A673 (cell line): ENCODE data around the gene CLEC4C.

Source experiments
- CTCF ChIP-seq: fragments of 300-800, 200-600 bp; sonication (generic); conservative IDR thresholded peaks from 2 replicates; pipeline ENCODE4 v1.5.1; 2017; ENCODE audit warnings: low read depth, mild to moderate bottlenecking, antibody characterized with exemption, low read length, moderate library complexity, mixed read lengths
- EZH2 ChIP-seq: fragments of 200-600 bp; sonication (generic); IDR thresholded peaks from 2 replicates; pipeline ENCODE4 v1.6.1; 2017; ENCODE audit warnings: borderline replicate concordance, low read depth, mild to moderate bottlenecking, mixed read lengths, antibody characterized with exemption, low read length; ENCODE audit not compliant: poor library complexity, severe bottlenecking

- TF ChIP-seq EZH2 (no peak), CTCF (no peak)
Measured at GRCh38 chr12:7695237-7695560, 52.0 kb downstream of the CLEC4C start.
